ENCODE measurements around the gene KCNN3.
"Not testable (repeated sequence)": the region's sequence is repeated elsewhere in the genome, so short reads cannot be mapped to it uniquely, and the experiment has no call there.

The KCNN3 gene

DNA sequence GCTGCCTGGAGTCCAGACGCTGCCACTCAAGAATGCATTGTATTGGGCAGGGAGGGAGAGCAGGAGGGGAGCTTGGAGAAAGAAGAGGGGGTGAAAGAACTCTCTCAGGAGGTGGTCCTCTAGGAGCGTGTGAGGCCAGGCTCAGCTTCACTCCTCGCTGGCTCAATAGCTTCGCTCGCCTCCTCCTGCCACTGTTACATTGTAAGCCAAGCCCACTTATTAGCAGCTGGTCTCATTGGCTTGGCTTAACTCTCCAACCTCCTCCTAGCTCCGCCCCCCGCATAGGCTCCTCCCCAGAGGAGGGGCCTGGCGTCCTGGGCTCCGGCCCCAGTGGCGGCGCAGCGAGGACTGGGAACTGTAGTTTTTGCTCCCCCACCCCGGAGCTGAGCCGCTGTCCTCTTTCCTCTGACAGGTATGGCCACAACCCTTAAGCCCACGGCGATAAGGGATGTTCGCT, at the start of gene KCNN3:
KCNN3 (minus strand) TSS at position 167 of the 457 bp plus-strand sequence. CDS start 317 bp downstream, outside the sequence.
- DNase-seq (ENCODE audit: low read depth in 3 of 3, low spot score in 1 of 3) = peak; percentile 17 to 77 (median 20)

DNA sequence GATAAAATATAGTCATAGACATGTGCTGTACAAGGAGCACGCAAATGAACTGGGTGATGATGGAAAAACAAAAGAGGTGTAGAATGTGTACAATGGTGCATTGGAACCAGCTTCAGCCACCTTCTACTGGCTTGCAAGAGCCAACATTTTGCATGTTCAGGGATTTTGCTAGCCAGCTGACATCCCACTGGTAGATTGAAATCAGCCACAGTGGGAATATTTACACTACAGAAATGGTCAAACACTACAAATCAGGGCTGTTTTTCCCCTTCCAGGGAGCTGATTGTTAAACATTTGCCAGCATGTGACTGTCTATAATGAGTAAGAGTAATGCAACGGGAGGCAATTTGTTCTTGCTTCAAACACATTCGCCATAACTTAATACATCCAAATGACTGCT, 43.2 kb upstream of the KCNN3 start:
- no peak for DNase-seq (ENCODE audit: low read depth in 3 of 3, low spot score in 1 of 3)

DNA sequence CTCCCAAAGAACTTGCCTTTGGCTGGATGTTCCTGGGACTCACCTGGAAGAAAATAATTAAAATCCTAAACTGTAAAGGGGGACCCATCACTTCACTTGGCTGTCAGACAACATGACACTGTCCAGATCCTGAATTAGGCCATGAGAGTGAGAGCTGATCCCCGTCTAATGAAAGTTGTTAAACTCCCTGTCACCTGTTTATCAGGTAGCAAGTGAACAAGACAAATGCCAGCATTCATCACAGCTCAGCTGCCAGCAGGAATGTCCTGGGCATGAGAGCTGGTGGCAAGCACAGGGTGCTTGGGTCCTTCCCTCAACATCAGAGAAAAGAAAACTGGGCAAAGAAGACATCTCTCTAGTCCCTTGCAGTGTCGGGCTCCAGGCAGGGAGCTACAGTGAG, 42.7 kb upstream of the KCNN3 start:
- no peak for DNase-seq (ENCODE audit: low read depth in 3 of 3, low spot score in 1 of 3)

DNA sequence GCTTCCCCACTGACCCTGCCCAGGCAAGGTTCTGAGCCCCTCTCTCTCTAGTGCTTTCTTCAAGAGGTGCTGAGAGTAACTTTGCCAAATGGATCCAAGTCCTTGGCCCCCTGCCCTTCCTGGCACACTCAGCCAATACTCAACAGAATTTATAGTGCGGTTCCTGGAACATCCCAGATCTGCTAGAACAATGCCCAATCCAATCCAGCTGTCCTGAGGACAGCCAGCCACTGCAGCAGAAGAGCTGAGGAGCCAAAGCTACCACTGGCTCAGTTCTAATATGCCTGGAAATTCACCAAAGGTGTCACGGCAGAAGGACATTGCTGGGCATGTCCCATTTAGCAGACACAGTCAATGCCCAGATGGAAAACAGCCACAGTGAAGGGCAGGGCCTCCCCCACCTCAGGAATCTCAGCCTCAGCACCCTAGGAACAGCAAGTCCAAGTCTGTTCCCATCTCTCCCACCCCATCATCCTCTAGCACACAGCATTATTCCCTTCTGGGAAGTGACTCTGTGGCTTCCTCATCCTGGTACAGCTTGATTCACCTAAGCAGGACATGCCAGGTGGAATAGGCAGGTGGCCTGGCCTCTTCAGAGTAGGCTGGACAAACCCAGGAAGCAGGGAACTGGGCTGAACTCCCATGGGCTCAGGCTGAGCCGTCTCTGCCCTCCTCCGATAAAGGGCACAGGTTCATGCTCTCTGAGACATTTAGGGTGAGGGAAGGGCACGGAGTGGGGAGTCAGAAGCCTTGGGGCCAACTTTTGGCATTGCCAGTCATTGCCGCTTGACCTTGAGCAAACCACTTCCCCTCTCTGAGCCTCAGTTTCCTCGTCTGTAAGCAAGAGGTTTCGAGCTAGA, 41.8 kb upstream of the KCNN3 start:
- DNase-seq (ENCODE audit: low read depth in 3 of 3, low spot score in 1 of 3) = no peak

DNA sequence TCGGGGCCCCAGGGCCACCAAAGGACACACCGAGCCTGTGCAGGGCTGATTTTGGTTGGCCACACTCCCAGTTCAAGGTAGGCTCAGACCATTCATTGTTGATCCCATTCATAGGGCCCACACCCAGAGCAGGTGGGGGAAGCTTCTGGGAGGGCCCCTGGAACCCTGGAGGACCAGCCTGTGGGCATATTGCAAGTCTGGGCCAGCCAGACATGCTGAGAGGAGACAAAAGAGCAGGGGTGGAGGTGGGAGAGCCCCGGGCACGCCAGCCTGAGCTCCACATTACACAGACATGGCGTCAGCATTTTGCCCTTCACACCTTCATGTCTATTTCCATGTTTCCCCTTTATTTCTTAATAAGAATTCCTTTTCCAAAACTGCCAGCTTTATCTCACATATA, 40.8 kb upstream of the KCNN3 start:
- no peak for DNase-seq (ENCODE audit: low read depth in 3 of 3, low spot score in 1 of 3)

DNA sequence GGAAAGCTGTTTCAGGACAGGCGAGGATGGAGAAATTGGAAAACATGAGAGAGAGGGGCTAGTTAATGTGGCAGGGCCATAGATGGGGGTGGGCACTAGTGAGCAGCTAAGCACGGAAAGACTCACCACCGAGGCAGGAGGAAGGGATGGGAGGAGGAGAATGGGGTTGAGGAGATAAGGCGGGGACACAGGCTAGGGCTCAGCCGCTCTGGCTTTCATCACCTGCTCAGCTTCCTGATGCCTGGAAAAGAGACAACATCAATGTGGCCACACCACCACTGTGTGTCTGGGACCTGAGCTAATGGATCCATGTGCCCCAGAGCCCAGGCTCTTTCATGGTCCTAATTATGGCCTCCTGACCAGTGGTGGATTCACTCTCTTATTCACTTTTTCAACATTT, 38.9 kb upstream of the KCNN3 start:
- no peak for DNase-seq (ENCODE audit: low read depth in 3 of 3, low spot score in 1 of 3)

DNA sequence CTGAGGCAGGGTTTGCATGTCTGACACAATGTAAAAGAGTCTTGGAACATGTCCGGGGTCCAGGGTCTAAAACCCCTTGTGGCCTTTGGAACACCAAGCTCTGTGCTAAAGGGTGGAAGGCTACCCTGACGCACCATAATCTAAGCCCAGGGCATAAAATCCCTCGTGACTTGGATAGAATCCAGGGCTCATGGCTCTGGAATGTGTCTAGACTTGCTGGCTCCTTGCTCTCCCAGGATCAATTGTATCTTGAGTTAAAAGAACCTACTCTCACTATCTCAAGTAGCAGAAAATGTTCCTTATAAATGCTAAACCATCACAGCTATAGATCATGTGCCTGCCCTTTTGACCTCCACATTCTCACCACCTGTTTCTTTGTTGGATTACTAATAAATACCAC, 38.0 kb upstream of the KCNN3 start:
- not testable (repeated sequence) for DNase-seq (ENCODE audit: low read depth in 3 of 3, low spot score in 1 of 3)

DNA sequence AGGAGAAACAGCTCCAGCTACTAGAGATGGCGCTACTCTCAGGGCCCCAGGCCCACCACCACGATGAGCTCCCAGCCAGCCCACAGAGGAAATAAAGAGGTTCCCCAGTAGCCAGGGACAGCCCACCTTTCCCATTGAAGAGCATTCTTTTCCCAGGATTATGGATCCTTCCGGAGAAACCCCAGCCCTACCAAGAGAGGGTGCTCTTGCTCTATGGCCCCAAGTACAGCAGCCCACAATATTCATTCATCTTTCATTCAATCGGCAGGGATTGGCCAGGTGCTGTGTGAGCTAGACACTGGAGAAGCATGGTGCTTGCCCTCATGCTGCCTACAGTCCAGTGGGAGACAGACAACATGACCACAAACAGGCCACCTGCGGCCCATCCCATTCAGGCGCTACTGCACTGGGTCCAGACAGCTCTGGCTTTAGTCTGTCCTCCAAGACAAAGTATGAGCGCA, 36.6 kb upstream of the KCNN3 start:
- DNase-seq (ENCODE audit: low read depth in 3 of 3, low spot score in 1 of 3) = no peak

DNA sequence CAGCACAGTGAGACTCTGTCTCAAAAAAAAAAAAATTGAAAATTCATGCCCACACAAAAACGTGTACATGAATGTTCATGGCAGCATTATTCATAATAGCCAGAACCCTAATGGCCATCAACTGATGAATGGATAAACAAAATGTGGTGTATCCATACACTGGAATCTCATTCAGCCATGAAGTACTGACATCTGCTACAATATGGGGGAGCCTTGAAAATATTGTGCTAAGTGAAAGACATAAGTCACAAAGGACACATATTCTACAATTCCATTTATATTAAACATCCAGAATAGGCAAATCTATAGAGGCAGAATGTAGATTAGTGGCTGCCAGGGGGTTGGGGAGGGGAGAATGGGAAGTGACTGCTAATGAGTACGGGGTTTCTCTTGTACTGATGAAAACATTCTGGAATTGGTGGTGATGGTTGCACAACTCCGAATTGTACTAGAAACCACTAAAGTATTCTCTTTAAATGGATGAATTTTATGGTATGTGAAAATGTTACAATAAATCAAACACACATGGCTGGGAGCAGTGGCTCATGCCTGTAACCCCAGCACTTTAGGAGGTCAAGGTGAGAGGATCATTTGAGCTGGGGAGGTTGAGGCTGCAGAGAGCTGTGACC, 33.0 kb upstream of the KCNN3 start:
- no peak for DNase-seq (ENCODE audit: low read depth in 3 of 3, low spot score in 1 of 3)

DNA sequence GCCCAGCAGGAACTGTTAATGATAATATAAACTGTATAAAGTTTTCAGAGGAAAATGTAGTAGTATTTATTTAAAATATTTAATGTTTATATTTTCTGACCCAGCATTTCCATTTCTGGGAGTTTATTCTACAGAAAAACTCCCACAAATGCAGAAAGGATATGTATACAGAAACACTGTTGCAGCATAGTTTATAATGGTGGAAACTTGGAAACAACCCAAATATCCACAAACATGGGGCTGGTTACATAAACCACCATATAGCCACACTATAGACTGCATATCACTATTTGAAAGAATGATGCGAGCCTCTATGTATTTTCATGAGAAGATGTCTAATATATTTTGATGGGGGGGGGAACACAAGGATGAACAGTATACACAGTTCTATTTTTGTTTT, 31.5 kb upstream of the KCNN3 start:
- no peak for DNase-seq (ENCODE audit: low read depth in 3 of 3, low spot score in 1 of 3)

DNA sequence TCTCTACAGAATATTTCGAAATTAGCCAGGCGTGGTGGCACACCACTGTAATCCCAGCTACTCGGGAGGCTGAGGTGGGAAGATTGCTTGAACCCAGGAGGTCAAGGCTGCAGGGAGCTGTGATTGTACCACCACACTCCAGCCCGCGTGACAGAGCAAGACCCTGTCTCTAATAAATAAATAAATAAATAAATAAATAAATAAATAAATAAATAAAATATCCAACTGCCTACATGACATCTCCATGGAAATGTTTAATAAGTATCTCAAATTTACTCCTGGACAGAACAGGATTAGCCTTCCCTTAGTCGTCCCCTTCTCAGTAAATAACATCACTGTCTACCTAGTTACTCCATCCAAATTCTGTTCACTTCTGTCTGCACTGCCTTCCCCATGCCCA, 29.0 kb upstream of the KCNN3 start:
- DNase-seq (ENCODE audit: low read depth in 3 of 3, low spot score in 1 of 3) = no peak

DNA sequence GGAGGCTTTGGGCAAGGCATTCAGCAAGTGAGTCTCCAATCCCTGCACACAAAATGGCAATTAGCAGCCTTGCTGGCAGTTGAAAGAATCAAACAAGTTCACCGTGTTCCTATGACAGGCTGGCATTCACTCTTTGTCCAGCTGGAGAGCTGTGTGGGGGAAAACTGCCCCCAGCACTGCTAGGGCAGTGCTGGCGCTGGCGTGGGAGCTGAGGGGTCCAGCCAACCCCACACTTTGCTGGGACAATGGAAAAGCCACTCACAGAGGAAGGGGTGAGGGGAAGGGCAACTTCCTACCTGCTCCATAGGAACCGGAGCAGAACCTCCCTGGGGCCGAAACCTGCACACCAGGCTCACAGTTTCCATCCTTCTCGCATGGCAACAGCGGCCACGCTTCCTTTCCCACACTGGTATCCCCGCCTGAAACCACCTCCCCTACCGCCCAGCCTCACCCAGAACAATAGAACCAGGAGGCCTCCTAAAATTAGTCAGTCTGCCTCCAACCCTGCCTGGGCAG, 26.7 kb upstream of the KCNN3 start:
- no peak for DNase-seq (ENCODE audit: low read depth in 3 of 3, low spot score in 1 of 3)

DNA sequence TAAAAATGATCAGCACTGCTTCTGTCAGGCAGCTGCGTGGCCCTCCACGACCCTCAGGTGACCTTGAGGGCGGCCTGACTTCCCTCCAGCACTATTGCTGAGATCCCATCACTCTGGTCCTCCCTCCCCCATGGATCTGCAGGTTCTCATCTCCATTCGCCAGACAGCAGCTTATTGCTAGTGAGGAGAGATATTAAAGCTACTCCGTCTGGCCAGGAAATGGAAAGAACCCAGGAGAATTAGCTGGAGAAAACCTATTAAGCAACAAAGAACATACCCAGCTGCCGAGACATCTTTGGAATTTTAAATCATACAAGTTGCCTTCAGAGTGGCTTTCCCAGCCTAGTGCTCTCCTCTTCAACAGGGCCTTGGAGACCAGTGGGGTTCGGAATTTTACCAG, 25.7 kb upstream of the KCNN3 start:
- DNase-seq (ENCODE audit: low read depth in 3 of 3, low spot score in 1 of 3) = no peak

DNA sequence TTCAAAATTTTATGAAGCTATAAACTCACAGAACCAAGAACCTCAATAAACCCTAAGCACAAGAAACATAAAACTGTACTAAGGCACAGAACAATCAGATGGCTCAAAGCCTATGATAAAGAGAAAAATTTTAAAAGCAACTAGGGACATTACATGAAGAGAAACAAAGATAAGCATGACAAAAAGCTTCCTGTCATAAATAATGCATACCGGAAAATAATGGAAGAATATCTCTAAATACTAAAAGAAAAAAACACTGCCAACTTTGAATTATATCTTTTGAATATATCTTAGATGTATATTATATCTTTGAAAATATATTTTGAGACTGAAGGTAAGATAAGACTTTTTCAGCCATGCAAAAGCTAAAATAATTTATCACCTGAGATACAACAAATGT, 21.4 kb upstream of the KCNN3 start:
- DNase-seq (ENCODE audit: low read depth in 3 of 3, low spot score in 1 of 3) = no peak

DNA sequence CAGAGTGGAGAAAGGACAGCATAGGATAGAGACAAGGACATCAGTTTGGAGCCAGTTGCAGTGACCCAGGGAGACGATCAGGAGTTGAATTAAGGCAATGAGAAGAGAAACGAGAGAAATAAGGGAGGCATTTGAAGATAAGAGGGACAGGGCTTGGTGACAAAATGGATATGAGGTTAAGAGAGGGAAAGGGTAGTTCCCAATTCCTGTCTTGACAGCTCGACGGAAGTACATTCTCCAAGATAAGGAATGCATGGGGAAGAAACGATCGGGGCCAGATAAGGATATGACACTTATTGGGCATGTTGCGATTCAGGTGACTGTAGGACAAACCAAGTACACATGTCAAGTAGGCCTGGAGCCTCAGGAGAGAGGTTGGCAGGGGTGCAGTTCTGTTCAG, 18.7 kb upstream of the KCNN3 start:
- DNase-seq (ENCODE audit: low read depth in 3 of 3, low spot score in 1 of 3) = no peak

DNA sequence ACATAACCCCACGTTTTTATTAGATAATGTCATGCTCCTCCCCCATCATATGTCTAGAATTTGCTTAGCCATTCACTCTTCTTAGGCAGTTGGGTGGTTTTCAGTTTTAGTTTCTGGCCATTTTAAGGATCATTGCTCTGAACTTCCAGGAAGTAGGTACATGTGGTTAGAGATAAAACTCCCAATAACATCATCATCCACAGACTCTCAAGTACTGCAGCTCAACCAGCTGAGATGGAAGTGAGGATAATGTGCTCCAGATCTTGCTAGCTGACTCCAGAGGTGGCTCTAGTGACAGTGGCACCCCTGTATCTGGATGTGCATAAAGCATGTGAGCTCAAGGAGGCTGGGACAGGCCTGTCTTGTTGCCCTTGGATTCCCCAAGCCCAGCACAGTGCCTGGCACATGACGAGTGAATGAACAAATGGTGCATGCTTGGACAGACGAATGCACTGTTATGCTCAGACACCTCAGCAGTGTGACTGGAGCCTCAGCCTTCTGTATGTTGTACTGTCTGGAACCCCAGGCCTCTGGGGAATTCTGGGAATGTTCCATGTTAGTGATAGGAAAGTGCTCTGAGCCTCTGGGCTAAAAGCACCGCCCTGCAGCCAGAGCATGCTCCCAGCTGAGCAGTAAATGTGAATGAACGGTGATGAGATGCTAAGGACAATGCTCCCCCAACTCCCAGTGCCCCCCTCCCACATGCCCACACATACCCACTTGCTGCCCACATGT, 16.4 kb upstream of the KCNN3 start:
- DNase-seq (ENCODE audit: low read depth in 3 of 3, low spot score in 1 of 3) = no peak

DNA sequence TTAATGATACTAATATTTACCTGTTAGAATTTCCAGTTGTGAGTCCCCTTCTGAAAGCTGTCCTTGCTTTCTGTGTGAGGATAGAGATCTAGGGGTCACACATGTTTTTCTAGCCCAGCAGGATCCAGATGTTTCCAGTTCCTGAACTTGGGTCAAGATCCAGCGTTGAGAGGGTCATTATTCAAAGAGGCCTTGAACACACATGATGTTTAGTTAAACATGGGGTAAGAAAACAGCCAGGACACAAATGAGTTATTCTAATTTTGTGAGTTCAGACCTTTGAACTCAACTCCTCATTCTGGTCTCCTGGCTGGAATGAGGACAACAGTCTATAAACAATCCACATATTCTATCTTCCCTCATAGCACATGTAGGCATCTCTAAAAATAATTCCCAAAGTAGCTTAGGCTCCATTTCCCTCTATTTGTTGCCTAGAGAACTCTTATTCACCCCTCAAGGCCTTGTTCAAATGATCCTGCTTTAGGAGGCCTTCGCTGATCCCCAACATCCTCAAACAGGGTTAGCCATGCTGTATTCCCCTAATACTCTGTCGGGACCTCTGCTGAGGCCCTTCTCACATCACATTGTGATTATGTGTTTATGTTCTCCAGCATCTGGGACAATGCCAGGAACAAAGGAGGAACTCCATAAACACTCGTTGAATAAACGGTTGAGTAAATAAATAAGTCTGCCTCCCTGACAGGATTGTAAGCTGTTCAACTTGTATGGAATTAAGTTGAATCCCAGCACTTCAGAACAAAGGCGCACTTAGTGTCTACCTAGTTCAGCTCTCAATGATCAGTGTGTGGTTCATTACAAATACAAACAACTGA, 15.0 kb upstream of the KCNN3 start:
- DNase-seq (ENCODE audit: low read depth in 3 of 3, low spot score in 1 of 3) = no peak

DNA sequence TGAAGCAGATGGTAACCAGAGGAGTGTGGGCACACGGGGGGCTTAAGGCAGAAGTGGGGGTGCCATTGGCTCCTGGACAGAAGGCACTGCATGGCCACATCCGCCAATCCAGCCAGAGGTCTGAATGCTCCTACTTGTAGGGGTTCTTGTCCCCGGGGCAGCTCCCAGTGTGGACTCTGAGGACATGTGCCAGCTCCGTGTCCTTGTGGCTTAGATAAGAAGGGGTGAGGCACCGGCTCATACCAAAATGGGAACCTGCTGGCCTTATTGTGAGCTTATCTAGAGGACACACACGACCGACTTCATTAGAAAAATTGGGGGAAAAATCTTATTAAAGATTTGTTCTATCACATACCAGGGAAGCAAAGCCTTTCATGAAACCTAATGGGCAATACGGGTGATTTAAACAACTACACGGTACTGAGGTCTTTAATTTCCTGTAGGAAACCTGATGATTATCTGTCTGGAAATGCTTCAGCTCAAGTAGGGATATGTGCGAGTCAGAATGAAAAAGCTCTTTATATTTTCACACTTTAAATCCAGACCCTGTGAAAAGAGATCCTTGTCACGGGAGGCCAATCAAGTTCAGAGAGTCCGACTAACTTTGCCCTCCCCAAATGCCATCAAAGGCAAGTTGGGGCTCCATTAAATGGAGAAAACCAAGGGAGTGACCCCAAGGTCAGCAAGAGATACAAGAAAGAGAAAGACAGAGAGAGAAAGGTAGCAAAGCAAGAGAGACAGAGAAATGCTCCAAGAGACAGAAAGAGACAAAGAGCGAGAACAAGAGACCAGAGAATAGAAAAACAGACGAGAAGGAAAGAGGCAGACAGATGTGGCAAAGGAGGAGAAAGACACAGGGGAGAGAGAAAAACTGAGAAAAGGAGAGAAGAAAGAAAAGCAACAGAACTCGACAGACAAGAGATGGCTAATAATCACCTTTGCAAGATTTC, 14.1 kb upstream of the KCNN3 start:
- DNase-seq (ENCODE audit: low read depth in 3 of 3, low spot score in 1 of 3) = no peak

DNA sequence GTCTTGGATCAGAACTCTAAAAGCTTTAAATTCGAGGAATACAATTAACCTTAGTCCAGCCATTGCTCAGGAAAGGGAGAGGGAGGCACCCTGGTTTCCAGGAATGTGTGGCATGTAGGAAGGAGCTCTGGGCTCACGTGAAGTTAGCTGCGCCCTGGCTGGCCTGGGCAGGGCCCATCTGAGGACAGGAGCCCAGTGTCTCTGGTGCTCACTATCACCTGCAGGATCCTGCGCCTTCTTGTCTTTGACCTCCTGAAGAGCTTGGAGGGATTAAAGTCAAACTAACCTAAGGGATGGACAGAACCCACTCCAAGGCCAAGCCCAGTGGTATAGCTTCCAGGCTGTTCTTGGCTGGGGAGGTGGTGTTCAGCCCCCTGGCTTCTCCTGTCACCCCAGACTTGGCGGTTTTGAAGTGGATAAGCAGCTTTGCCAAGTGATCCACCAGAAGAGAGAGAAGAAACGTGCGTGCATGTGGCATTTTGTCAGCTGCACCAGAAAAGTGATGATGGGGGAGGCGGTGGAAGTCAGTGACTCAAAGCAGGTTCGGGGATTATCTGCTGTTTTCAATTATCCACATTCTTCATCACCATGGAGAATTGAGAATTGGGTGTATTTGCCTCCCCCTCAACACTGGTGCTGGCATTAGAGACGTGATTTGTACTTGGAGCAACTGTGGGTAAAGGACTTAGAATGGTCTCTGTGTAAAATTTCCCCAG, 11.9 kb upstream of the KCNN3 start:
- DNase-seq (ENCODE audit: low read depth in 3 of 3, low spot score in 1 of 3) = no peak
